ENCODE results near the gene BZW2. TPM values are rescaled to one million over a fixed set of nuclear protein-coding genes. Genes with fewer than 3 reads are reported as not detected.
"Not testable (repeated sequence)": the region's sequence is repeated elsewhere in the genome, so short reads cannot be mapped to it uniquely, and the experiment has no call there.

The BZW2 gene
- total RNA-seq, 2 donors from 2014 or later, result 50.5 to 69.3 TPM

DNA sequence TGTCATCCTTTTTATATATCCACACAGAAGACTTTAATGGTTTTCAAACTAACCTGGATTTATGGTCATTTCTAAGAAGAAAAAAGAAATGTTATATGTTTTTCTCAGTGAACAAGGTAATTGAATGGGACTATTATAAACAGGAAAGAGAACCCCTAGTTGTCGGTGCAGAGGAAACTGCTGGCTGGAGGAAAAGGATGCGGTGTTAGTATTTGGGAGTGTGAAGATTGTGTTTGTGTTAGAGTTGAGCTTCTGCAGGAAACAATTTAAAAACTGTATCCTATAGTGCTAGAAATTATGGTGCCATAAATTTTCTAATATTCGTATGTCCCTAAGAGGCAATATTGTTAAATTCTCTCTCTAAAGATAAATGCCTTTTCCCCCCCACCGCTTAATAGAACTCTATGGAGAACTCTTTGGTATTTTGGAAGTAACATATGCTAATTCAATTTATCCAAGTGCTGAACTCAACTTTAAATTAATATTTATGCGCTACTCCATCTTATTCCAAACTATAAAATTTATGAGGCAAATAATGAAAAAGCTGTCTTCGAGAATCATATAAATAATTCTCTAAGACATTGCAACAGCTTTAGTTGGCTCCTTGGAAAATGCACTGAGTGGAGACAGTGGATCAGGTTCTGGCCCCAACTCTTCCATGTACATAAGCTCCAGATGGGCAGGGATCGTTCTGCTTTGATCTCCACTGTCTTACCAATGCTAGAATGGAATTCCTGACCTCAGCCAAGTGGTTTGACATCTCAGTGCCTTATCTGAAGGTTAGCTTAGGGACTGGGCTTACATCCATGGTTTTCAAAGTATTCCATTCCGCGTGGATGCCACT, 5.6 kb downstream of the BZW2 start:
- H3K4me3 Mint-ChIP-seq, result no peak overlapping the region
- ATAC-seq (no peak), DNase-seq (ENCODE audit: low spot score) (no peak)
- H3K36me3 Mint-ChIP-seq, result no peaks in the 10 kb centered on the region
- peaks cover 40 to 47% of the 10 kb centered on the region in 2 donors for H3K4me1 Mint-ChIP-seq (ENCODE audit: low read depth in 2 of 2)
- H3K9me3 Mint-ChIP-seq, result no peaks in the 10 kb centered on the region
- no peaks in the 10 kb centered on the region for H3K27me3 Mint-ChIP-seq
- H3K27ac Mint-ChIP-seq, result no peak overlapping the region

DNA sequence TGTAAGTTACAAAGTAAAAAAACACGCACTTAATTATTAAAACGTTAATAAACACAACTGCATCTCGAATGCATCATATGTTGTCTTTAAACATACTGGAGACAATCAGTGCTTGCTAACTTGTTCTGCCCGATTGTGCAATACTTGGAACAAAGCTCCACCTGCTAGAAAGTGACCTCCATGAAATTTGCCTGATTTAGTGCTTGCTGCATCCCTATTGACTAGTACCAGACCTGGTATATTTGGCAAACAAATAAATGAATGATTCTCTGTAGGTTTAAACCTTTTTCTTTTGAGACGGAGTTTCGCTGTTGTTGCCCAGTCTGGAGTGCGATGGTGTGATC, 6.2 kb downstream of the BZW2 start:
- Mint-ChIP-seq H3K4me1 (ENCODE audit: low read depth in 2 of 2) (peaks cover 34 to 42% of the 10 kb centered on the region in 2 donors), H3K9me3 (no peaks in the 10 kb centered on the region), H3K36me3 (no peaks in the 10 kb centered on the region), H3K27ac (no peak overlapping the region), H3K4me3 (no peak overlapping the region), H3K27me3 (no peaks in the 10 kb centered on the region)
- ATAC-seq (no peak), DNase-seq (ENCODE audit: low spot score) (no peak)

DNA sequence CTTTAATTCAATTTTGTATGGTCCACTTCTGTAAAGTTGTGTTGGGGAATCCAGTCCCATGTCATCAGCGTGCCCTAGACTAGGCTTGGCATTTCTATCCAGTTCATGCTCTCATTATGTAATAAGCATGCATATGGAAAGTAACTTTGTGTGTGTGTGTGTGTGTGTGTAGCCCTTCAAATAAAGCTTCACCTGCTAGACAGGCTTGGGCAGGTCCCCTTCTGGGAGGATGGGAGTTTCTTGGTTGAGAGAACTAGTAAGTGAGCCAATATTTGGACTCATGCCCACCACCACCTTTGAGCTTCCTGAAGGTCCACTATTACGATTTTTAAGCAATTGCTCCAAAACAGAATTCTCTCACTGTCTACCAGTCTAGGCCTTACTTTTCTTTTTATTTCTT, 6.9 kb downstream of the BZW2 start:
- peaks cover 32 to 42% of the 10 kb centered on the region in 2 donors for H3K4me1 Mint-ChIP-seq (ENCODE audit: low read depth in 2 of 2)
- DNase-seq (ENCODE audit: low spot score), result no peak

DNA sequence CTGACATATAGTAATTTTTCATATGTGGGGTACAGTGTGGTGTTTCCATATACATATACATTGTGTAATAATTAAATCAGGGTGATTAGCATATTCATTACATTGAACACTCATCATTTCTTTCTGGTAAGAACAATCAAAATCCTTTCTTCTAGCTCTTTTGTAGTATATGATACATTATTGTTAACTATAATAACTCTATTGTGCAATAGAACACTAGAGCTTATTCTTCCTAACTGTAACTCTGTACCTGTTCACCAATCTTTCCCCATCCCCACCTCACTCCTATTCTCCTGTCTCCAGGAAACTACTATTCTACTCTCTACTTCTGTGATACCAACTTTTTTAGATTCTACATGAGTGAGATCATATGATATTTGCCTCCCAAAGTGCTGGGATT, 9.4 kb downstream of the BZW2 start:
- DNase-seq (ENCODE audit: low spot score) (no peak), ATAC-seq (no peak)
- no peaks in the 10 kb centered on the region for H3K9me3 Mint-ChIP-seq
- H3K27me3 Mint-ChIP-seq, result no peaks in the 10 kb centered on the region
- no peaks in the 10 kb centered on the region for H3K36me3 Mint-ChIP-seq
- H3K4me3 Mint-ChIP-seq, result no peak overlapping the region
- H3K27ac Mint-ChIP-seq, result no peak overlapping the region
- peaks cover 18 to 25% of the 10 kb centered on the region in 2 donors for H3K4me1 Mint-ChIP-seq (ENCODE audit: low read depth in 2 of 2)

More for the DNA sequence above, 6.9 kb downstream of the BZW2 start:
- Mint-ChIP-seq H3K36me3 (no peaks in the 10 kb centered on the region), H3K27me3 (no peaks in the 10 kb centered on the region), H3K9me3 (no peaks in the 10 kb centered on the region), H3K27ac (no peak overlapping the region), H3K4me3 (no peak overlapping the region)
- ATAC-seq, result no peak

DNA sequence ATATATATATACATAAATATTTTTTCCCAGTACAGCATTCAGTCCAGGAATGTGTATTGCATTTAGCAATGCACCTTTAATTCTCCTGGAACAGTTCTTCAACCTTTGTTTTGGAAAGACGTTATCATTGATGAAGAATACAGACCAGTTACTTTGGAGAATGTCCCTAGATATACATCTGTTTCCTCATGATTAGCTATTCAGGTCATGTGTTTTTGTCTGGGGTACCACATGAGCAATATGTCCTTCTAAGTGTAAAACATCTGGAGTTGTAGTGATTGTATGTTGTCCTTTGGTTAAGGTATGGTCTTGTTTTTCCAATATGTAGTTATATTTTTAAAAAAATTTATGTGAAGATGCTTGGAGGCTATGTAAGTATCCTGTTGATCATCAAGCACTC, 10.2 kb downstream of the BZW2 start:
- H3K27me3 Mint-ChIP-seq, result no peaks in the 10 kb centered on the region
- H3K36me3 Mint-ChIP-seq, result no peaks in the 10 kb centered on the region
- H3K9me3 Mint-ChIP-seq, result no peaks in the 10 kb centered on the region
- ATAC-seq (no peak), DNase-seq (ENCODE audit: low spot score) (no peak)
- H3K4me1 Mint-ChIP-seq (ENCODE audit: low read depth in 2 of 2), result peaks cover 22 to 29% of the 10 kb centered on the region in 2 donors
- no peak overlapping the region for H3K4me3 Mint-ChIP-seq
- H3K27ac Mint-ChIP-seq, result no peak overlapping the region

DNA sequence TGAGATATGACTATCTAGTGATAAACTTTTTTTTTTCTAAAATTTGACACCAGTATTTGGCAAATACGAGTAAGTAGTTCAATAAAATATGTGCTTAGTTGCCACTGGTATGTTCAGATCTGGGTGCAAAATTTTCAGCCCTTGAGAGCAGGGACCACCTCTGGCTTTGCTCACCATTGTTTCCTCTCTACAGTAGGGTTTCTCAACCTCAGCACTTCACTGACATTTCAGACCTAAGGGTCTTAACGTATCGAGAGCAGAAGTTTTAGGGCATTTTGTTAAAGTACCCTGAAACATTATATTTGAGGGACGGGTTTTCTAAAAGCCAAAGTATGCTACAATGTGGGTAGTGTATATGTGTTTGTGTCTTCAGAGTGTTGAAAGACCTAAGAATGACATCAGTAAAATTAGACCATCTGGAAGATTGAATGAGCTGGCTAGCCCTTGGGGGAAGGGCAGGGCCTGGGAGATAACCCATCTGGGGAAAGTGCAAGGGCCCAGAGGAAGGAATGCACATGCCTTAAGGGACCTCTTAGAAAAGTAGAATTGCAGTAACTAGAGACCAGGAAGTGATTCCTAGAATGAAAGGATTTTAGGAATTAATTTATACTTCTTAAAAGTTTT, 11.8 kb downstream of the BZW2 start:
- H3K27me3 Mint-ChIP-seq, result no peaks in the 10 kb centered on the region
- DNase-seq (ENCODE audit: low spot score) (no peak), ATAC-seq (no peak)
- H3K36me3 Mint-ChIP-seq, result no peaks in the 10 kb centered on the region
- H3K4me3 Mint-ChIP-seq, result no peak overlapping the region
- peaks cover 19 to 21% of the 10 kb centered on the region in 2 donors for H3K4me1 Mint-ChIP-seq (ENCODE audit: low read depth in 2 of 2)
- no peak overlapping the region for H3K27ac Mint-ChIP-seq
- H3K9me3 Mint-ChIP-seq, result no peaks in the 10 kb centered on the region

DNA sequence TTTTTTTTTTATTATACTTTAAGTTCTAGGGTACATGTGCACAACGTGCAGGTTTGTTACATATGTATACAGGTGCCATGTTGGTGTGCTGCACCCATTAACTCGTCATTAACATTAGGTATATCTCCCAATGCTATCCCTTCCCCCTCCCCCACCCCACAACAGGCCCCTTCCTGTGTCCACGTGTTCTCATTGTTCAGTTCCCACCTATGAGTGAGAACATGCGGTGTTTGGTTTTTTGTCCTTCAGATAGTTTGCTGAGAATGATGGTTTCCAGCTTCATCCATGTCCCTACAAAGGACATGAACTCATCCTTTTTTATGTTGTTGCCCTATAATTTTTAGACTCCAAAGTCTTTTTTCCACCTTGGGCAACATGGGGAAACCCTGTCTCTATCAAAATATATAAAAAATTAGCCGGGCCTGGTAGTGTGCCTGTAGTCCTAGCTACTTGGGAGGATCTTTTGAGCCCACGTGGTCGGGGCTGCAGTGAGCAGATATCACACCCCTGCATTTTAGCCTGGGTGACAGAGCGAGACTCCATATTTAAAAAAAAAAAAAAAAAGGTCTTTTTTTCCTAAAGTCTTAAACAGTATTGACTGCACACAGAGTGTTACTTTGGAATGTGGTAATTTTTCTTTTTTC, 14.0 kb downstream of the BZW2 start:
- not testable (repeated sequence) for ATAC-seq; H3K9me3 Mint-ChIP-seq; H3K4me3 Mint-ChIP-seq; H3K27ac Mint-ChIP-seq; DNase-seq (ENCODE audit: low spot score); H3K36me3 Mint-ChIP-seq; H3K27me3 Mint-ChIP-seq
- peaks cover 17 to 21% of the 10 kb centered on the region in 2 donors for H3K4me1 Mint-ChIP-seq (ENCODE audit: low read depth in 2 of 2)

DNA sequence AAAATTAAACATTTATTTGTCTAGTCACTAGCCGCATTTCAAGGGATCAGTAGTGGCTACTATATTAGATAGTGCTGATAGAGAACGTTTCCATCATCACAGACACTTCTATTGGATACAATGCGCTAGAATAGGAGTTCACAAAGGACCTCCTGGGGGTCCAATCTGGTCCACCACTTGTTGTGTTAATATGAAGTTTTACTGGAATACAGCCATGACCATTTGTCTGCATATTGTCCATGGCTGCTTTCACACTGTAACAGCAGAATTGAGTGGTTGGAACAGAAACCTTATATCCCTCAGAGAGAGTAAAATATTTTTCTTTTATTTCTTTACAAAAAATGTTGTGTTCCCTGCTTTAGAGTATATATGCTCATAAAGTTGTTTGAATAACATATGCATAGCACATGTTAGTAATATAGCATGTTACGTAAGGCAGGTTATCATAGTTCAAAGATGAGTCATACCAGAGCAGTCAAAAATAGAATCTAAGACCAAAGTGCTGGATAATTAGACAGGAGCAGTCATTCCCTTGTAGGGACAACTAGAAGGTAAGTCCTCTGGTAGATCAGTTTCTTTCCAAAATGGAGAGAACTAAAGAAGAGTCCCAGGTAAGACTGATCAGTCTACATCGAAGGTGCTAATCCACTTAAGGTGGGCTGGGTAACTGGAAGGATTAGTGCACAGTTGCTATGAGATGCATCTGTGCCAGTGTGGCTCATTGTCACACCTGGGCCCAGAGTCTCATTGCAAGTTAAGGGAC, 14.9 kb downstream of the BZW2 start:
- H3K27ac Mint-ChIP-seq, result no peak overlapping the region
- H3K36me3 Mint-ChIP-seq, result no peaks in the 10 kb centered on the region
- DNase-seq (ENCODE audit: low spot score) (no peak), ATAC-seq (peak; percentile 63 to 67)
- H3K9me3 Mint-ChIP-seq, result no peaks in the 10 kb centered on the region
- H3K27me3 Mint-ChIP-seq, result no peaks in the 10 kb centered on the region
- no peak overlapping the region for H3K4me3 Mint-ChIP-seq
- H3K4me1 Mint-ChIP-seq (ENCODE audit: low read depth in 2 of 2), result peaks cover 15 to 21% of the 10 kb centered on the region in 2 donors

DNA sequence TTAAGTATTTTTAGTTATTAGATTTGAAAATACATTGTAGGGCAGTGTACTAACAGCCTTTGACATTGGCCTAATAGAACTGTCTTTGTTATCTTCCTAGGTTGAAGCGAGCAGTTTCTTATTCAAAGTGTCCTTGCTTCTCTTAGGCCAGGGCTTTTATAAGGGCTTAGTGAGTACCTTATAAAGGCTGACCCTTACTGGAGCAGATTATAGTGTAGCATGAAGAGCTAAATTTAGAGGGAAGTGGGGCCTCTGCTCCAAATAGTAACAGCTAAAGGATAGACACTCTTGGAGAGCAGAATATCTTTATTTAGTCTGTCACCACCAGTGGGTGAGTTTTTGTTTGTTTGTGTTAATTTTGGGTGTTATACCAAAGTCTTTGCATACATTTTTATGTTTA, 15.9 kb downstream of the BZW2 start:
- no peak for DNase-seq (ENCODE audit: low spot score)
- Mint-ChIP-seq H3K27me3 (no peaks in the 10 kb centered on the region), H3K4me3 (no peak overlapping the region), H3K9me3 (no peaks in the 10 kb centered on the region), H3K36me3 (no peaks in the 10 kb centered on the region), H3K27ac (no peak overlapping the region), H3K4me1 (ENCODE audit: low read depth in 2 of 2) (peaks cover 15 to 21% of the 10 kb centered on the region in 2 donors)
- ATAC-seq, result no peak

DNA sequence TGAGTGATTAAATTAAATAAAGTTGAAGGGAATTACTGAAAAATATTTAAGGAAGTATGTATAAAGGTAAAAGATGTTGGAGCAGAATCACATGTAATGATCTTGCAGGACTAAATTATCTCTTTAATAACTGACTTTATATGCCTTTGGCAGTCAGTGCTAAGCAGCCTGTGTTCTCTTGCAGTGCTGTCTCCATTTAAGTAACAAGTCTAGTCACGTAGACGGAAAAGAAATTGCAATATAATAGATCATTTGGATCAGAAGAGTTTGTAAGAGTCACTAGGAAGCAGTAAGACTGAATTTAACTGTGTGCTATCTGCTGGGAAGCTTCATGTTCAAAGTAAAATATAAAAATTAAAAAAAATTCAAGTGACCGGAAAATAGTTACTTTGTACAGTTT, 21.4 kb downstream of the BZW2 start:
- Mint-ChIP-seq H3K27me3 (no peaks in the 10 kb centered on the region), H3K9me3 (no peaks in the 10 kb centered on the region), H3K27ac (no peak overlapping the region), H3K4me1 (ENCODE audit: low read depth in 2 of 2) (peaks cover 14 to 19% of the 10 kb centered on the region in 2 donors), H3K4me3 (no peak overlapping the region), H3K36me3 (peaks cover 18% of the 10 kb centered on the region)
- no peak for ATAC-seq
- DNase-seq (ENCODE audit: low spot score), result no peak

DNA sequence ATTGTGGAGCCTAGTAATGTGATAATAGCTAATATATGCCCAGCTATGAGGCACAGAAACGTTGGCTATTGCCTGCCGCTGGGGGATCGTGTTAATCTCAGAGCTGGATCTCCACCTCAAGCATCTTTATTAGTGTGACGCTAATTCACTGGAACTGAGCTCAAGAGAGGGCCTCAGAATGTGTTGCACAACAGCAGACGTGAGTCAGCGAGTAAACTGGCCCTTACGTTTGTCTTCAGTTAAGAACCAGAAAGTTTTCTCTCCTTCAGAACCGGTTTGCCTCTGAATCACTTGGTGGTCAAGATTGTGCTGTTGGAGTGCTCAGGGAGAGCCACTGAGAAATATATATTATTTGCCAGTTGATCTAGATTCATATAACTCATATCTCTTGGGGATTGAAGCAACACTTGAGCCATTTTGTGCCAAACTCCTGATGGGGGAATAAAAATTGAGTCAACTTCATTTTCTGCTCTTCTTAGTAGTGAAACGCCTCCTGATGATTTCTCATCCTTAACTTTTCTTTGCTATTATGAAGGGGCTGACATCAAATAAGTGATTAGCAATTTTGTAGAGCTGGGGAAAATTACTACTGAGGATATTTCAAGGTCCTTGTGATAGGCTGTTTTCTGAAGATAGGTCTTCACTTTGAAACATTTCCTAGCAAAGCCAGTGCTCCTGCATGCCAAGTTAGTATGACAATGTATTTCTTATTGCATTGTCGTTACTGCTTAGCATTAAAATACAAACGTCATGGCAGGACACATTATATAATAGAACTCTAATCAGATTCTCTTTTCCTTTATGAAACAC, 22.3 kb downstream of the BZW2 start:
- Mint-ChIP-seq H3K4me3 (no peak overlapping the region), H3K27me3 (no peaks in the 10 kb centered on the region), H3K9me3 (no peaks in the 10 kb centered on the region), H3K27ac (peak overlapping the region in 1 of 2 donors; percentile 27), H3K4me1 (ENCODE audit: low read depth in 2 of 2) (peaks cover 14 to 19% of the 10 kb centered on the region in 2 donors), H3K36me3 (peaks cover 24% of the 10 kb centered on the region)
- DNase-seq (ENCODE audit: low spot score), result no peak
- ATAC-seq, result peak in 1 of 2 donors; percentile 62

DNA sequence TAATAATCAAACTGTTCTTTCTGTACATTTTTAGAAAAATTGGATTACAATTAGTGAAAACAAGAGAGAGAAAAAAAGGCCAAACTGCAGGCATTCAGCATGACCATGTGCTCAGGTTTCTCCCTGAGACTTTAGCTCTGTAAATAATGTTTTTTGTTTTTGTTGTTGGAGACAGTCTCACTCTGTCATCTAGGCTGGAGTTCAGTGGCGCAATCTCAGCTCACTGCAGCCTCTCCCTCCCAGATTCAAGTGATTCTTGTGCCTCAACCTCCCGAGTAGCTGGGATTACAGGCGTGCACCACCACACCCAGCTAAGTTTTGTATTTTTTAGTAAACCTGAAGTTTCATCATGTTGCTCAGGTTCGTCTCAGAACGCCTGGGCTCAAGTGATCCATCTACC, 23.0 kb downstream of the BZW2 start:
- H3K27ac Mint-ChIP-seq, result no peak overlapping the region
- no peak overlapping the region for H3K4me3 Mint-ChIP-seq
- ATAC-seq, result no peak
- H3K4me1 Mint-ChIP-seq (ENCODE audit: low read depth in 2 of 2), result peaks cover 14 to 19% of the 10 kb centered on the region in 2 donors
- peaks cover 24% of the 10 kb centered on the region for H3K36me3 Mint-ChIP-seq
- DNase-seq (ENCODE audit: low spot score), result no peak
- no peaks in the 10 kb centered on the region for H3K9me3 Mint-ChIP-seq
- H3K27me3 Mint-ChIP-seq, result no peaks in the 10 kb centered on the region

DNA sequence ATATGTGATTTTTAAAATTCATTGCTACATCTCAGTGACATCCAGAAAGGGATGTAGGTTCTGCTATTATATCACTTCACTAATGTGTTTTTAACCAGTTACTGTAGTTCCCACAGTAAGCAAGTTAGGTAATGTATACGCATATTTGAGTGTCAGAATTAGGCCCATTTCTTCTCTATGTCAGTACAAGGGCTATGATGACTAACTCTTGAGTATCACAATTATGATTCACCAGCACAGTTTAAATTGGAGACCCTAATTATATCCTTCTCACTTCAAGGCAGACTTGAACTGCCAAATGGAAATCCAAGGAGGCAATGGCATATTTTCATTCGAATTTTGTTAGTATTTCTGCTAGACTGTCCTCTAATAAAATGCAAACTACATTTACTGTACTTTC, 23.6 kb downstream of the BZW2 start:
- no peak for ATAC-seq
- no peak overlapping the region for H3K4me3 Mint-ChIP-seq
- peaks cover 11 to 13% of the 10 kb centered on the region in 2 donors for H3K4me1 Mint-ChIP-seq (ENCODE audit: low read depth in 2 of 2)
- H3K36me3 Mint-ChIP-seq, result peaks cover 24% of the 10 kb centered on the region
- no peak for DNase-seq (ENCODE audit: low spot score)
- H3K27ac Mint-ChIP-seq, result no peak overlapping the region
- no peaks in the 10 kb centered on the region for H3K27me3 Mint-ChIP-seq
- H3K9me3 Mint-ChIP-seq, result no peaks in the 10 kb centered on the region

All from natural killer cell treated with Interleukin-12 subunit alpha and Interleukin-12 subunit beta and Interleukin-15 and Interleukin-18, amount 100 ng/mL, for 72 hours (primary cell).